Natural killer cell (primary cell): ENCODE results near the gene PEX7. TPM values are rescaled to one million over a fixed set of nuclear protein-coding genes. Genes with fewer than 3 reads are reported as not detected.
"Not testable (repeated sequence)": the region's sequence is repeated elsewhere in the genome, so short reads cannot be mapped to it uniquely, and the experiment has no call there.

ENCODE experiments used
- ATAC-seq, 3 donors: fragments of 150-1000 bp in 2 of 3; fragments of 200-7000 bp in 1 of 3; cut with Tn5 transposase; 1 replicate in 1 of 3; 2 replicates in 2 of 3; pipeline ENCODE4 v1.10.0; 2021; ENCODE audit warnings: mild to moderate bottlenecking in 2 of 3, moderate library complexity in 2 of 3
- DNase-seq, 2 donors: peaks; one replicate each; pipeline versions ENCODE4 v3.0.0 to v3.0.0-alpha.2; 2013 to 2021; ENCODE audit warnings: mixed read lengths in 1 of 2
- H3K27ac ChIP-seq: one replicate; pipeline ENCODE4 v1.5.1; 2013; ENCODE audit warnings: mild to moderate bottlenecking, low read length
- H3K27me3 ChIP-seq: one replicate; pipeline ENCODE4 v1.6.1; 2013; ENCODE audit warnings: low read length; ENCODE audit not compliant: control insufficient read depth, insufficient read depth
- H3K36me3 ChIP-seq: one replicate; pipeline ENCODE4 v1.6.1; 2013; ENCODE audit warnings: low read length; ENCODE audit not compliant: control insufficient read depth, insufficient read depth
- H3K4me1 ChIP-seq: one replicate; pipeline ENCODE4 v1.6.1; 2013; ENCODE audit warnings: low read length; ENCODE audit not compliant: control insufficient read depth, insufficient read depth
- H3K4me3 ChIP-seq: one replicate; pipeline ENCODE4 v1.5.1; 2013; ENCODE audit warnings: low read length
- H3K9me3 ChIP-seq: one replicate; pipeline ENCODE4 v1.6.1; 2013; ENCODE audit warnings: low read length; ENCODE audit not compliant: control insufficient read depth, insufficient read depth
- H3K27ac Mint-ChIP-seq, 2 donors: one replicate each; pipeline ENCODE4 v1.8.0; 2022; ENCODE audit warnings: mild to moderate bottlenecking in 2 of 2, mixed read lengths in 2 of 2, moderate library complexity in 1 of 2
- H3K27me3 Mint-ChIP-seq, 2 donors: one replicate each; pipeline ENCODE4 v1.8.0; 2022; ENCODE audit warnings: low read depth in 2 of 2, mixed read lengths in 2 of 2
- H3K36me3 Mint-ChIP-seq: one replicate; pipeline ENCODE4 v1.8.0; 2022; ENCODE audit warnings: mixed read lengths
- H3K4me1 Mint-ChIP-seq, 2 donors: one replicate each; pipeline ENCODE4 v1.8.0; 2022; ENCODE audit warnings: mixed read lengths in 2 of 2
- H3K4me3 Mint-ChIP-seq: one replicate; pipeline ENCODE4 v1.8.0; 2022; ENCODE audit warnings: mild to moderate bottlenecking, moderate library complexity, mixed read lengths
- H3K9me3 Mint-ChIP-seq, 2 donors: one replicate each; pipeline ENCODE4 v1.8.0; 2022; ENCODE audit warnings: mixed read lengths in 2 of 2
- CTCF ChIP-seq: fragments of 200-600 bp; IDR thresholded peaks from one replicate; pipeline ENCODE4 v1.8.0; 2022; ENCODE audit warnings: antibody characterized with exemption
- WGBS: methylation state at CpG from one replicate; pipeline ENCODE4 v1.1.7; 2013; ENCODE audit warnings: missing lambda C conversion rate; ENCODE audit not compliant: insufficient coverage; 5-methylcytosine and 5-hydroxymethylcytosine counted together
- intact Hi-C: fragments of 100-400 bp; cut with micrococcal nuclease; formaldehyde crosslinking; loops from one replicate; pipeline ENCODE4 v1.14.2; 2022
- total RNA-seq, 4 donors: library from RNA; stranded (reverse); fragments of 120-200 nt in 1 of 4; gene quantifications; one replicate each; pipeline versions ENCODE4 v1.2.3 to v1.2.4, GENCODE V29; 2013 to 2022

PEX7 gene
- total RNA-seq, 3 donors from 2014 or later (not counting 1 experiment from before 2014, with no cell fraction given): 2.4 to 3.6 (median 2.5) TPM

GRCh38 chr6:136811272-136811671 lies 11.1 kb upstream of the PEX7 start:
- H3K4me1 Mint-ChIP-seq: no peaks in the 10 kb centered on the region
- intact Hi-C loops: no loop called here
- no peaks in the 10 kb centered on the region for H3K36me3 ChIP-seq
- ATAC-seq (no peak), DNase-seq (no peak)
- no peaks in the 10 kb centered on the region for H3K27me3 ChIP-seq
- H3K4me3 ChIP-seq: no peak overlapping the region
- H3K27me3 Mint-ChIP-seq: peaks cover 0 to under 1% of the 10 kb centered on the region in 2 donors
- H3K9me3 ChIP-seq: no peaks in the 10 kb centered on the region
- no peak overlapping the region for H3K27ac ChIP-seq
- no peaks in the 10 kb centered on the region for H3K9me3 Mint-ChIP-seq
- H3K4me3 Mint-ChIP-seq: no peak overlapping the region
- TF ChIP-seq CTCF: no peak
- no peaks in the 10 kb centered on the region for H3K36me3 Mint-ChIP-seq
- H3K4me1 ChIP-seq: no peaks in the 10 kb centered on the region
- H3K27ac Mint-ChIP-seq: no peak overlapping the region

- intact Hi-C loops: no loop called here
- TF ChIP-seq CTCF: no peak
These were observed 10.2 kb upstream of the PEX7 start for GRCh38 chr6:136812174-136812573.

GRCh38 chr6:136815608-136816007 lies 6.8 kb upstream of the PEX7 start:
- H3K36me3 ChIP-seq, H3K9me3 Mint-ChIP-seq, H3K4me3 Mint-ChIP-seq, H3K27ac Mint-ChIP-seq, H3K27ac ChIP-seq, H3K36me3 Mint-ChIP-seq, H3K4me3 ChIP-seq, H3K27me3 ChIP-seq, H3K9me3 ChIP-seq, ATAC-seq, intact Hi-C loops, H3K4me1 Mint-ChIP-seq, H3K4me1 ChIP-seq, DNase-seq: not testable (repeated sequence)
- no CpG with 5 or more reads among the region's 1 CpG for WGBS
- peaks cover 10 to 25% of the 10 kb centered on the region in 2 donors for H3K27me3 Mint-ChIP-seq

More at GRCh38 chr6:136812174-136812573, 10.2 kb upstream of the PEX7 start:
- no peak overlapping the region for H3K4me3 Mint-ChIP-seq
- no peaks in the 10 kb centered on the region for H3K27me3 ChIP-seq
- no peaks in the 10 kb centered on the region for H3K36me3 Mint-ChIP-seq
- H3K4me3 ChIP-seq: no peak overlapping the region
- peaks cover 1 to 9% of the 10 kb centered on the region in 2 donors for H3K27me3 Mint-ChIP-seq
- H3K36me3 ChIP-seq: no peaks in the 10 kb centered on the region
- DNase-seq (no peak), ATAC-seq (no peak)
- H3K27ac Mint-ChIP-seq: no peak overlapping the region
- no peaks in the 10 kb centered on the region for H3K9me3 ChIP-seq
- no peak overlapping the region for H3K27ac ChIP-seq
- no peaks in the 10 kb centered on the region for H3K4me1 ChIP-seq
- H3K9me3 Mint-ChIP-seq: no peaks in the 10 kb centered on the region
- no peaks in the 10 kb centered on the region for H3K4me1 Mint-ChIP-seq
- WGBS: 93% methylated on average over 2 of the region's 2 CpGs

GRCh38 chr6:136816656-136817055 lies 5.7 kb upstream of the PEX7 start:
- intact Hi-C loops: no loop called here

More at GRCh38 chr6:136816656-136817055, 5.7 kb upstream of the PEX7 start:
- Histone ChIP-seq H3K27me3 (no peaks in the 10 kb centered on the region), H3K4me3 (no peak overlapping the region), H3K9me3 (no peaks in the 10 kb centered on the region), H3K36me3 (no peaks in the 10 kb centered on the region), H3K27ac (no peak overlapping the region), H3K4me1 (no peaks in the 10 kb centered on the region)
- peaks cover 0 to 4% of the 10 kb centered on the region in 2 donors for H3K4me1 Mint-ChIP-seq
- WGBS: 83% methylated on average over 2 of the region's 2 CpGs
- no peak overlapping the region for H3K4me3 Mint-ChIP-seq
- peaks cover 10 to 25% of the 10 kb centered on the region in 2 donors for H3K27me3 Mint-ChIP-seq
- TF ChIP-seq CTCF: no peak
- H3K9me3 Mint-ChIP-seq: no peaks in the 10 kb centered on the region
- H3K27ac Mint-ChIP-seq: no peak overlapping the region
- ATAC-seq (no peak), DNase-seq (no peak)
- no peaks in the 10 kb centered on the region for H3K36me3 Mint-ChIP-seq
